GM13976 (cell line): Measurements from ENCODE around the gene FYB1.

Source experiments
- DNase-seq: peaks from one replicate; pipeline ENCODE4 v3.0.0; 2012; ENCODE audit warnings: low spot score
- in situ Hi-C: fragments of 300-500 bp; cut with MboI; formaldehyde crosslinking; loops from one replicate; pipeline ENCODE4 v1.12.0; 2022; ENCODE audit warnings: low sequenced_read_pairs, mixed read lengths, inconsistent platforms; ENCODE audit not compliant: unreplicated experiment
- TF ChIP-seq, protein P1 (sequence below): IDR thresholded peaks from 2 replicates; pipeline ENCODE4 v1.5.1; 2012; ENCODE audit warnings: borderline replicate concordance, mild to moderate bottlenecking; ENCODE audit not compliant: insufficient read depth; ENCODE audit errors: extremely low read depth, missing control alignments, control extremely low read depth

The FYB1 gene

DNA sequence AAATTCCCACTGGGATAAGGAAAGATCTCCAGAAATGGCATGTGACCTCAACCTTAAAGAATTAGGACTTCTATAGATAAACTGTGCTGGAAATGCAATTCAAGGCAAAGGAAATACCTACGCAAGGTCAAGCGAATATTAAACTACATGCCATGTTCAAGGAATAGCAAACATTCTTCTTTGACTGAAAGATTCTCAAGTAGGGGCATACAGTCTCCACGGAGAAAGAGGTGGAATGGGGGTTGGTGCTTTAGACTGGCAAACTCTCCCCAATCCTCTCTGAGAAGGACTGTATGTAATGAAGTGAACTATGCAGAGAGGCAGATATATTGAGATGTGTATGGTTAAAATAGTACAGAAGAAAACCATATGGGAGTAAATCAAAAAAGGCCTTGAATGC is 151.3 kb downstream of the FYB1 start:
- in situ Hi-C loops: no loop called here
- TF ChIP-seq, protein P1, sequence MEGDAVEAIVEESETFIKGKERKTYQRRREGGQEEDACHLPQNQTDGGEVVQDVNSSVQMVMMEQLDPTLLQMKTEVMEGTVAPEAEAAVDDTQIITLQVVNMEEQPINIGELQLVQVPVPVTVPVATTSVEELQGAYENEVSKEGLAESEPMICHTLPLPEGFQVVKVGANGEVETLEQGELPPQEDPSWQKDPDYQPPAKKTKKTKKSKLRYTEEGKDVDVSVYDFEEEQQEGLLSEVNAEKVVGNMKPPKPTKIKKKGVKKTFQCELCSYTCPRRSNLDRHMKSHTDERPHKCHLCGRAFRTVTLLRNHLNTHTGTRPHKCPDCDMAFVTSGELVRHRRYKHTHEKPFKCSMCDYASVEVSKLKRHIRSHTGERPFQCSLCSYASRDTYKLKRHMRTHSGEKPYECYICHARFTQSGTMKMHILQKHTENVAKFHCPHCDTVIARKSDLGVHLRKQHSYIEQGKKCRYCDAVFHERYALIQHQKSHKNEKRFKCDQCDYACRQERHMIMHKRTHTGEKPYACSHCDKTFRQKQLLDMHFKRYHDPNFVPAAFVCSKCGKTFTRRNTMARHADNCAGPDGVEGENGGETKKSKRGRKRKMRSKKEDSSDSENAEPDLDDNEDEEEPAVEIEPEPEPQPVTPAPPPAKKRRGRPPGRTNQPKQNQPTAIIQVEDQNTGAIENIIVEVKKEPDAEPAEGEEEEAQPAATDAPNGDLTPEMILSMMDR: no peak
- no peak for DNase-seq

DNA sequence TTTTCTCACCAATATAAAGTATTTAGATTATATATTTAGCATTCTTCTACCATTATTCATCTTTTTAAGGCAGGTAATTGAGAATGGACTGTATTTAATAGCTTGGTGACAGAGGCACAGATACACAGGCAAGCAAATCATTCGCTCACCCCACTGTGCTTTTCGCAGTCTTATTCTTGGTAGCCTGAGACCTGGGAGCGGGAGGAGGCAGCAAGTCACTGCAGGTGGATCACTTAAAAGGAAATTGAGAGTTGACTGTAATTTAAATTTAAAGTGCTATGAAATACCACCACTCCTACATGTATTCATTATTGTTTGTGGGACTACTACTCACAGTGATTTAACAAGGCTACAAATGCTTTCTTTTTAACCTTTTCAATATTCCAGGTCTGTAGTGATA is 154.9 kb downstream of the FYB1 start:
- TF ChIP-seq, protein P1: no peak
- DNase-seq: no peak
- in situ Hi-C loops: no loop called here

DNA sequence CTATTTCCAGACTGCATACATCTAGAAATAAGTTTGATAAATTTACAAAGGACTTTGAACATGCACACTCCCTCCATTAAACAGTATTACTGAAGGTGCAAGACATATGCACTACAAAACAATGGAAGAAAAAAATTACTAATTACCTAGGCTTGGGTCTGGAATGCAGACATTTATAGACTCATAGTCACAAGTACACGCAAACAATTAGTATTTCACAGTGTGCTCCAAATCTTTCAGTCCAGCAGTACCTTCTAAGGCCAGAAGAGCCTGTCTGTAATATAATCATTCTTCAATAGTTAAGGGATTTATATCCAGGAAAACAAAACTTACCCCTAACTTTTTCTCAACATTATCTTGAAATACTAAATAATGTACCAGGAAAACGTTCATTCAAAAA is 156.3 kb downstream of the FYB1 start:
- in situ Hi-C loops: no loop called here
- TF ChIP-seq, protein P1: no peak
- no peak for DNase-seq

DNA sequence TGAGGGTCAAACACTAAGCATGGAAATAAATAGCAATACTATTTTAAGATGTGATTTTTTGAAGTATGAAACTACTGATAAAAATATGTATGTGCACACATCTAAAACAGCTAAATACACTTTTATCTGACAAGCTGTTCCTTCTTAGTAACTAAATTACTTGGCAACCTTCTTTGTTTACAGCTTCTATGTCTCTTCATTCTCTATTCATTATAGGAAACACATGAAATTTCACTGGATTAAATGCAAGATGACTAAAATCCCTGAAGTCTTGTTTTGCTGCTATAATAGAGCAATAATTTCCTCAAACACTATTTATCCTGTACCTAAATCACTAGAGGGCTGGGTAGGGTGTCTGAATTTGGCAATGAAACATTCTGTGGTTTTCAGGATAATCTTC is 156.8 kb downstream of the FYB1 start:
- DNase-seq: no peak
- in situ Hi-C loops: no loop called here
- TF ChIP-seq, protein P1: no peak

DNA sequence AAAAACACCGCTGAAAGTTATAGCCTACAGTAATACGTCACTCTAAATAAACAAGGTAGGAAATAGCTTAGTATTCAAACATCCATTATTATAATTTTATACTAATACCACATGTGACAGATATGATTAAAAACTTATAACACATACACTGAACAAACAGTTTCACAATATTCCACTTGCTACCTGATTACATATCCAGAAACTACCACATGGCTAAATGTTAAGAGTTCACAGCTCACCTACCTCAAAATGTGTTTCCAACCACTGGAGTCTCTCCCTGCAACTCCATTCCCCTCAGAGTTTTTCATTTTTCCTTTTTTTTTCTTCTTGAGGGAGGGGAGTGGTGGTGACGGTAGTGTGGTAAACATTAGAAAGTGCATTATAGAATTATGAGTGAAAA is 157.3 kb downstream of the FYB1 start:
- no peak for DNase-seq
- TF ChIP-seq, protein P1: no peak
- in situ Hi-C loops: no loop called here

DNA sequence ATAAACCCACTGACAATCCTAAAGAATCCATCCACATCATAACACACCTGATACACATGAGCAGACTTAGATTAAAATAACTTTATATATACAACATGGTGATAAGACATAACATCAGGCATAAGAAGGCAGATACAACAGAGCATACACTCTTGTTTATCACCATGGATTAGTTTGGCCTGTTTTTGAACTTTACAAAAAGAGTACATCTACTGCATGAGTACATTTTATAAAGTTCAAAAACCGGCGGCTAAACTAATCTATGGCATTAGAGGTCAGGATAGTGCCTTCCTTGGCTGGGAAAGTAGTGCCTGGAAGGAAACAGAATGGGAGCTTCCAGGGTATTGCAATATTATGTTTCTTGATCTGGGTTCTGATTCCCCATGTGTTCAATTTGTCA is 160.3 kb downstream of the FYB1 start:
- DNase-seq: no peak
- in situ Hi-C loops: no loop called here

More for the DNA sequence above, 160.3 kb downstream of the FYB1 start:
- TF ChIP-seq, protein P1: no peak
